Motor neuron (in vitro differentiated cells): ENCODE data around the gene TNFRSF1A. TPM values are rescaled to one million over a fixed set of nuclear protein-coding genes. Genes with fewer than 3 reads are reported as not detected.

ENCODE experiments used
- ATAC-seq, 8 experiments: fragments of 200-7000 bp; cut with Tn5 transposase; replicated peaks in 6 of 8; 2 replicates each; pipeline ENCODE4 v1.8.0; 2021; ENCODE audit warnings: mild to moderate bottlenecking in 8 of 8, moderate library complexity in 8 of 8
- H3K27ac ChIP-seq, 2 donors: fragments of 250-450 bp; sonication (Bioruptor Pico); 2 replicates each; pipeline ENCODE4 v1.9.0; 2021; ENCODE audit warnings: antibody characterized with exemption in 2 of 2, mild to moderate bottlenecking in 2 of 2, moderate library complexity in 1 of 2
- H3K4me1 ChIP-seq, 2 donors: fragments of 250-450 bp; sonication (Bioruptor Pico); replicated peaks in 1 of 2; 2 replicates each; pipeline ENCODE4 v1.6.1; 2021; ENCODE audit warnings: antibody characterized with exemption in 2 of 2, mild to moderate bottlenecking in 2 of 2, moderate library complexity in 1 of 2
- H3K4me3 ChIP-seq, 5 donors: fragments of 250-450 bp; sonication (Bioruptor Pico); 2 replicates each; pipeline ENCODE4 v1.9.0; 2021; ENCODE audit warnings: antibody characterized with exemption in 5 of 5, mild to moderate bottlenecking in 5 of 5, moderate library complexity in 4 of 5
- WGBS, 10 experiments: fragments of 450-650 bp; shearing (Covaris generic); methylation state at CpG; one replicate each; pipeline ENCODE4 v1.0.0; 2022; 5-methylcytosine and 5-hydroxymethylcytosine counted together
- in situ Hi-C, 9 experiments: fragments of 400-800 bp; cut with MboI; loops; one replicate each; pipeline ENCODE4 v1.15.0; 2021; ENCODE audit warnings: low sequenced_read_pairs in 9 of 9, low pct_unique_long_range_greater_than_20kb in 2 of 9; ENCODE audit not compliant: unreplicated experiment in 9 of 9
- total RNA-seq, 8 experiments: library from RNA; unstranded; fragments of 300-600 nt; gene quantifications; 2 replicates each; pipeline versions ENCODE4 v1.2.3 to v1.2.4, GENCODE V29; 2022

Gene TNFRSF1A
- total RNA-seq, 8 experiments from 2014 or later, result 5.5 to 118 (median 35.7) TPM

GRCh38 chr12:6380141-6381121 lies 38.6 kb upstream of the TNFRSF1A start:
- in situ Hi-C loops, result no loop called here
- WGBS, 10 experiments, result 53 to 100% (median 80%) methylated on average over 2 to 7 of the region's 14 CpGs; no CpG with 5 or more reads in 1 of the 10 experiments
- Histone ChIP-seq H3K27ac (no peak overlapping the region), H3K4me1 (peaks cover 7 to 22% of the 10 kb centered on the region in 2 donors), H3K4me3 (no peak overlapping the region)
- ATAC-seq, result no peak

DNA sequence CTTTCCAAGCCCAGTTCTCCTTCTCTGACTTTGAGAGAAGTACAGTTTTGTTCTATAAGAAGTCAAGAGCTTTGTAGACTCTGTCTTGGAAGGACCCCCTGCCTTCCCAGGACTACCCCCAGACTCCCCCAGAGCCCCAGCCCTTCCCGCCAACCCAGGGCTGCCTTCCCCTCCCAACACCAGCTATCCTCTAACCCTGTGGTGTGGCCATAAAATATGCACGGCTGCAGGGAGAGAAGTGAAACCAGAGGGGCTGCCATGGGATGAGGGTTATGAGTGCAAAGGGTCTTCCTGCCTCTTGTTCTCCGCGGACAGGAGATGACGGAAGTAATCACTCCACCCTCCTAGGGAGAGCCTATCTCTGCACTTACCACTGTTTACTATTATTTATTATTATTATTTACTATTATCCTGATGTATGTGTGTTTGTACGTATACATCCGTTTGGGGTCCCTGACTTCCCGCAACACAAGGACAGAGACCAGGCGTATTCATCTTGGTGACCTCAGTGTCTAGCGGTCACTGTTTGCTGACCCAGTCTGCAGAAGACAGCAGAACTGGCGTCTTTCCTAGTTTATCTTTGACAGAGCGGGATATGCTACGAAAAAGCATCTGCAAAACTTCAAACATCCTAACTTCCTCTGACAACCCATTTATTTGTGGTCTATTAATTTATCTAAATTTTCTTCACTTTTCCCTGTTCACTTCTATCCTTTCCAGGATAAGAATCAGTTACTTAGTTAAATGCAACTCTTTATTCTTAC lies 37.0 kb upstream of the TNFRSF1A start:
- H3K4me3 ChIP-seq, result no peak overlapping the region
- H3K4me1 ChIP-seq, result peaks cover 7 to 19% of the 10 kb centered on the region in 2 donors
- WGBS, 10 experiments, result 84 to 100% (median 98%) methylated on average over 2 to 10 of the region's 13 CpGs; no CpG with 5 or more reads in 3 of the 10 experiments
- in situ Hi-C loops, result no loop called here
- no peak for ATAC-seq
- H3K27ac ChIP-seq, result no peak overlapping the region

GRCh38 chr12:6377667-6377994 lies 35.8 kb upstream of the TNFRSF1A start:
- WGBS, 10 experiments, result 7 to 100% (median 56%) methylated on average over 1 to 4 of the region's 4 CpGs; no CpG with 5 or more reads in 4 of the 10 experiments
- H3K27ac ChIP-seq, result no peak overlapping the region
- ATAC-seq, result peak in 2 of 8 experiments; percentile 36 to 47
- H3K4me1 ChIP-seq, result peaks cover 9 to 20% of the 10 kb centered on the region in 2 donors
- no peak overlapping the region for H3K4me3 ChIP-seq
- in situ Hi-C loops, result no loop called here

GRCh38 chr12:6376870-6377666 lies 35.2 kb upstream of the TNFRSF1A start:
- Histone ChIP-seq H3K27ac (no peak overlapping the region), H3K4me1 (peaks cover 14 to 24% of the 10 kb centered on the region in 2 donors), H3K4me3 (no peak overlapping the region)
- in situ Hi-C loops, result no loop called here
- peak in 3 of 8 experiments; percentile 3 to 15 (median 3) for ATAC-seq
- WGBS, 10 experiments, result 70 to 100% (median 75%) methylated on average over 1 to 7 of the region's 10 CpGs; no CpG with 5 or more reads in 2 of the 10 experiments

- H3K4me3 ChIP-seq, result no peak overlapping the region
- in situ Hi-C loops, result no loop called here
- 19 to 70% (median 38%) methylated on average over 1 to 6 of the region's 19 CpGs; no CpG with 5 or more reads in 2 of the 10 experiments for WGBS, 10 experiments
These were observed 34.4 kb upstream of the TNFRSF1A start for GRCh38 chr12:6376079-6376869.

DNA sequence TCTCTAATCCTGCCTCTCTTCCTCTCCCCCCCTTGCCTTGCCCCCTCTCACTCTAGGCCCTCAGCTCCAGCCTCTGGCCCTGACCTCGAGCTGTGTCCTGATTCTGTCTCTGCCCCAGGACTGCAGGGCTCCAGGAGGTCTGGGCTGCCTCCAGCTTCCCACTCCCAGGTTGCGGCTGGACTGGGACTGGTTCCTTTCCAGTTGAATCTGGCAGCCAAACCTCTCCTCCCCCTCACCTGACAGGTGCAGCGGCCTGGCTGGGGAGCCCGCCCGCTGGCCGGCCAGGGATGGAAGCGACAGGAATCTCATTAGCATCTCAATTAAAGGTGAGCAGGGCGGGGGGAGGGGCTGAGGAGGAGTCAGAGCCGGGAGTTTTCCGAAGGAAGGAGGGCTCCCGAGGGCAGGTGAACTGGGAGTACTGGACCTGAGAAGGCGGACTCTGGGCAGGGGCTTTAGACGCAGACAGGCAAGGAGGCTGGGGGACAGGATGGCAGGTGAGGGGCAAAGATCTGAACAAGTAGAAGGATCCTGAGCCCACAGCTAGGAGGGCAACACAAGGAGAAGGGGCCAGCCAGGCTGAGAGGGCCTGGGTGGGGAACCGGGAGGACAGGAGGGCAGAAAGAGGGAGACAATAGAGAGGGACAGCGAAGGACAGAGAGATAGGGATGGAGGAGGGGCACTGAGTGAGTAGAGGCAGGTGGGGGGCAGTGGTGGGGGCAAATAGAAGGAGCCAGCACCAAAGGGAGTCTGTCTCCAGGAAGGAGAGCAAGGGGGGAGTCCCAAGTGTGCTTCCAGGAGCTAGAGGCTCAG lies 33.6 kb upstream of the TNFRSF1A start, which contains the start of gene SCNN1A:
Gene SCNN1A (minus strand): TSS at position 295 of the 810 bp plus-strand sequence. CDS start 780 bp downstream, outside the sequence.
- WGBS, 10 experiments, result 77 to 85% (median 80%) methylated on average over 1 to 6 of the region's 15 CpGs; no CpG with 5 or more reads in 7 of the 10 experiments
- Histone ChIP-seq H3K4me3 (no peak within 1 kb of the TSS), H3K27ac (no peak within 1 kb of the TSS), H3K4me1 (peaks cover 16 to 29% of the 10 kb centered on the region in 2 donors)
- in situ Hi-C loops, result no loop called here
- ATAC-seq, result no peak

More at GRCh38 chr12:6376079-6376869, 34.4 kb upstream of the TNFRSF1A start:
- peaks cover 16 to 24% of the 10 kb centered on the region in 2 donors for H3K4me1 ChIP-seq
- peak; percentile 61 to 90 (median 78) for ATAC-seq
- H3K27ac ChIP-seq, result no peak overlapping the region

DNA sequence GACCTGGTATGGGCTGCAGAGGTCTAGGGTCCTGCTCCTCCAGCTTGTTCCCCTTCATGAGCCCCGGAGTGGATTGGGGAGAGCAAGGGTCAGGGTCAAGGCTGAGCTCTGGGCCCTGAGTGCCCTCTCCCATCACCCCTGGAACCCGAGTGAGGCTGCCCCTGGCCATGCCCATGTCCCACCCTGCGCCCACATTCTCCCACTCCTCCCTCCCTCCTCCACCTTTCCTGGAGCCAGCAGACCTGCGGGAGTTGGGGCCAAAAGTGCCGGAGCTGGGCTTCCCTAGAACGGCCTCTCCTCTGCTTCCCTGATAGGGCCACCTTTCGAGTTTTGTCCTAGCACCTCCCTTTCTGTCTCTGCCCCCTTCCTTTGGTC lies 32.9 kb upstream of the TNFRSF1A start:
- no peak overlapping the region for H3K27ac ChIP-seq
- in situ Hi-C loops, result no loop called here
- no peak overlapping the region for H3K4me3 ChIP-seq
- peaks cover 16 to 29% of the 10 kb centered on the region in 2 donors for H3K4me1 ChIP-seq
- no peak for ATAC-seq
- 60 to 67% methylated on average over 1 to 5 of the region's 7 CpGs; no CpG with 5 or more reads in 8 of the 10 experiments for WGBS, 10 experiments

DNA sequence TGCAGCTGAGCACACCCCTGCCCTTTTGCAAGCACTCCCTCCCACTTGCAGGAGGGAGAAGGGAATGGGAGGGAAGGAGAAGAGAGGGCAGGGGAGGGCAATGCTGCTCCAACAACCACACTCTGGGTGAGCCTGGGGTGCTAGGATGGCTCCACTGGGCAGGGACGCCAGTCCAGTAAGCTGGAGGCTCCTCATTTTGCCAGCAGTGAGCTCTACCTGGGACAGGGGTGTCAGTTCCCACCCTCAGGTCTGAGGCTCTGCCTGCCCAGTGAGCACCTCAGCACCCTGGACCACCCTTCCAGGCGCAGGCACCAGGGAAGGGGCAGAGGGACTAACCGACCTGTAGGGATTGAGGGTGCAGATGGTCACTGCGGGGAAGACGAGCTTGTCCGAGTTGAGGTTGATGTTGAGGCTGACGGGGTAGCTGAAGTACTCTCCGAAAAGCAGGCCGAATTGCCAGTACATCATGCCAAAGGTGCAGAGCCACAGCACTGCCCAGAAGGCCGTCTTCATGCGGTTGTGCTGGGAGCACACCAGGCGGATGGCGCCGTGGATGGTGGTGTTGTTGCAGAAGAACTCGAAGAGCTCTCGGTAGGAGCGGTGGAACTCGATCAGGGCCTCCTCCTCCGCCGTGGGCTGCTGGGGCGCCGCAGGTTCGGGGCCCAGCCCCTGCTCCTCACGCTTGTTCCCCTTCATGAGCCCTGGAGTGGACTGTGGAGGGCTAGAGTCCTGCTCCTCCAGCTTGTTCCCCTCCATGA lies 32.3 kb upstream of the TNFRSF1A start:
- no peak overlapping the region for H3K4me3 ChIP-seq
- H3K27ac ChIP-seq, result no peak overlapping the region
- ATAC-seq, result no peak
- WGBS, 10 experiments, result 90 to 100% (median 97%) methylated on average over 6 to 16 of the region's 24 CpGs; no CpG with 5 or more reads in 6 of the 10 experiments
- peaks cover 16 to 29% of the 10 kb centered on the region in 2 donors for H3K4me1 ChIP-seq
- in situ Hi-C loops, result no loop called here

GRCh38 chr12:6373022-6373787 lies 31.3 kb upstream of the TNFRSF1A start:
- in situ Hi-C loops, result no loop called here
- 0 to 87% (median 61%) methylated on average over 1 to 11 of the region's 14 CpGs; no CpG with 5 or more reads in 2 of the 10 experiments for WGBS, 10 experiments
- Histone ChIP-seq H3K27ac (no peak overlapping the region), H3K4me3 (no peak overlapping the region), H3K4me1 (peaks cover 16 to 29% of the 10 kb centered on the region in 2 donors)
- ATAC-seq, result peak in 1 of 8 experiments; percentile 4

DNA sequence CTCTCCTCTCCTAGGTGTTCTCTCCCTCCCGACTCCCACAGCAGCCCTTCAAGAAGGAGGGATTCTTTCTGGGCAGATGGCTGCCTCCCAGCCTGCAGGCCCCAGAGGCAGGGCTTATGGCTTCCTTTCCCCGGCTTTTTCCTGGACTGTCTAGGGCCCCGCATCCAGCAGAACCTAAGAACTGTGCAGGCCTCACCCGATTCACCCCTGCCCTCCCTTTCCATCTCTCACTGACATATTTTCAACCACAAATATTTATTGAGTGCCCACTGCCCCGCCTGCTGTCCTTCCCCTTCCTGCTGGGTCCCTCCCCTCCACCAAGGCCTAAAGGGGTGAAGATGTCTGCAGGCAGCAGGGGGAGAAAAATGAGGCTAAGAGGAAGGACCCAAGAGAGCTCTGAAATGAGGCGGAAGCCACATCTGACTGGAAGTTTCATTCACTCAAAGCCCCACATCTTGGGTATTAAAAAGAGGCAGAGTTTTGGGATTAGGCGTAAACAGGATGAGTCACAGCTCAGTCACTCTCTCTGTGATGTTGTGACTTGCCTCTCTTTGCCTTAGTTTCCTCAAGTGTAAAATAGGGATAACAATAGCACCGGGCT lies 30.6 kb upstream of the TNFRSF1A start:
- in situ Hi-C loops, result no loop called here
- ATAC-seq, result peak; percentile 7 to 66 (median 60)
- 0 to 56% (median 7%) methylated on average over 1 to 3 of the region's 8 CpGs; no CpG with 5 or more reads in 5 of the 10 experiments for WGBS, 10 experiments
- H3K4me3 ChIP-seq, result no peak overlapping the region
- peaks cover 16 to 29% of the 10 kb centered on the region in 2 donors for H3K4me1 ChIP-seq
- H3K27ac ChIP-seq, result peak overlapping the region in 1 of 2 donors; percentile 28
